GM19452 (cell line): Measurements from ENCODE around the gene CAMTA1.
"Not testable (repeated sequence)": the region's sequence is repeated elsewhere in the genome, so short reads cannot be mapped to it uniquely, and the experiment has no call there.

ENCODE experiments used
- ATAC-seq: cut with Tn5 transposase; IDR thresholded peaks from one replicate; pipeline ENCODE4 v1.9.1; 2021; ENCODE audit not compliant: unreplicated experiment

Gene CAMTA1

DNA sequence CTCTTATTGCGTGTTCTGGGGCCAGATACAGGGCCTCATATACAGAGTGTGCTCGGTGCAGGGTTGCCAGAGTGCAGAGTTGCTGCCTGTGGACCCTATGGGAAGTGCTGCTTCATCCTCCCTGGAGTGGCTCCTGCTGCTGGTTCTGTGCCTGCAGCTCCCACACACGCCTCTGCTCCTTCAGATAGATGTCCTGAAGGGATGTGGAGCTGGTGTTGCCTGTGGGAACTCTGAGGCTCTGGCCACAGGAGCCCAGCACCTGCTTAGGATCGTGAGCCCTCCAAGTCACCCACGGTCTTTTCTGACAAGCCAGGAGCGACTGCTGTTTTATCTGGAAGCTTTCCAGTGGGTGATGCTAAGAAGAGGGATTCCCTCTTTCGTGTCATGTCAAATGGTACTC, 120.5 kb downstream of the CAMTA1 start:
- no peak for ATAC-seq

DNA sequence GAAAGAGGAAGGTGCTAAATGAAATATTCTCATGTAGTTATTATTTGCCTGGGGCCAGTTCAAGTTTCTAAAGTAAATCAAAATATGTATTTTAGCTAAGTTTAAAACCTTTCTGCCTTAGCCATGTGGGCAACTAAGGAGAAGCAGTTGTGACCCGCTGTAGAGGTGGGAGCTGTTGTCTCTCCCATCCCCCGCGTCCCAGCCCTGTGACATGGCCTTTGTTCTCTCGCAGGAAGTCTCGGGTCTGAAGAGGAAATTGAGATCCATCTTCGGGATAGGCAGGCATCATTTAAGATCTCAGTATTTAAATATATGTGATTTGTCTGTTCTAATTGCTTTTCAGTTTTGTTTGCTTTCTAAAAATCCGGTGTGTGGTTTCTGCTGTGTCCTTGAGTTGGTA, 121.5 kb downstream of the CAMTA1 start:
- no peak for ATAC-seq

DNA sequence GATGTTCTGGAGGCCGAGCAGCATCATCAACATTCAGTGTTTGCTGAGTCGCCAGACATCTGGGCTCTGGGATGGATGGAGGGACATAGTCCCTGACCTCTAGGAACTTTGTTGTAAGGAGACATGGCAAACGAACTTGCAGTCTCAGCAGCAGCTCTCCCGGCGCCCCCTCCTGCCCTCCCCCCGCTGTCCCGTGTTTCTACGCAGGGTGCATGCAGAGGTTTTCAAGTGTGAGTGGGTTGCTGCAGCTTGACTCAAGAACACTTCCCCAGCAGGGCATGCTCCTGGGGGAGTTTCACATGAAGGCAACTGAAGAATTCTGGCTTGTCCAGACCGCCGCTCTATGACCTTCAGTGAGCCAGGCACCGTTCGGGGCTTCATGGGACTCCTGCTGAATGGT, 121.9 kb downstream of the CAMTA1 start:
- no peak for ATAC-seq

DNA sequence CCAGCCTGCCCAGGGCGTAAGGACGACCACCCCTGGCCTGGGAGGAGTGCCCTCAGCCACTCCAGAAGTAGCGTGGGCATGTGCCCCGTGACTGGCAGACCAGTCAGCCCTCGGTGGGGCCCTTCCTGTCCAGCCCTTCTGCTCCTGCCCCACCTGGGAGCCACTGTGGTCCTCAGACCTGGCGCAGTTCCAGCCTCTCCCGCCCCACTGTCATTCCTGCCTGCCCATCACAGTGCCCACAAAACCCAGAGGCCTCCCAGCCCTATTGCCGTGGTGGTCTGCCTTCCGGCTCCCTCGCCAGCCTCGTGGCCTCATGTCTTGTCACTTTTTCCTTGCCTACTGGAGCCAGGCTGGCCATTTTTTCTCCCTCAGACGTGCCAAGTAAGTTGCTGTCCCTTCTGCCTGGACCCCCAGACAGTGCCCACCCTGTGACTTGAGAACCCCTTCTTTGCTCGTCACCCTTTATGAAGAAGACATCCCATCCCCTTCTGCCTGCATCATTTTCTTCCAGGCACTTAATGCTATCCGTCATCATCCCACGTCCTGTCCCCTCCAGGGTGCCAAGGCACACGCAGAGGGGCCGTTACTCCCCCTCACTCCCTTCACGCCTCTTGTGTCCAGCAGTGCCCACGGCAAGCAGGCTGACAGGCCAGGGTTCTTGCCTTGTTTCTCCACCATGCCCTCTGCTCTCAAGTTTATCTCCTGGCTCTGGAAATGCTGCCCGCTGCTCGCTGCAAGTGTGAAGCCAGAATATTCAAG, 122.6 kb downstream of the CAMTA1 start:
- ATAC-seq: no peak

DNA sequence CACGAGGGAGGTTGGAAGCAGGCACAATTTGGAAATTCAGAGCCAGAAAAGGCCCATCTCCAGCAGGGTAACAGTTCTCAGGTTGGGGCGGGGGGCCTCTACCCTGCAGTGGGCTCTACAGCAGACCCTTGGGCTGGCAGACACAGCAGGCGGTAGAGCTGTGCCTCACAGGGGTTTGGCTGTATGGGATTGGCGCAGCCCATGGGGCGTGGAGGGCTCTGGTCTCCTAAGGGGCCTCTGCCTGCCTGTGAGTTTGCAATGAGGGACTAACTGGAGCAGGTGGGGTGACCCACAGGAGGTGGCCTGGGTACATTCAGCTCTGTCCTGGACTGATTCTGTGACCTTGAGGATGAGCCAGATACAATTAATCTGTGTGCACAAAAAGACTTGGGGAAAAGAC, 124.1 kb downstream of the CAMTA1 start:
- no peak for ATAC-seq

DNA sequence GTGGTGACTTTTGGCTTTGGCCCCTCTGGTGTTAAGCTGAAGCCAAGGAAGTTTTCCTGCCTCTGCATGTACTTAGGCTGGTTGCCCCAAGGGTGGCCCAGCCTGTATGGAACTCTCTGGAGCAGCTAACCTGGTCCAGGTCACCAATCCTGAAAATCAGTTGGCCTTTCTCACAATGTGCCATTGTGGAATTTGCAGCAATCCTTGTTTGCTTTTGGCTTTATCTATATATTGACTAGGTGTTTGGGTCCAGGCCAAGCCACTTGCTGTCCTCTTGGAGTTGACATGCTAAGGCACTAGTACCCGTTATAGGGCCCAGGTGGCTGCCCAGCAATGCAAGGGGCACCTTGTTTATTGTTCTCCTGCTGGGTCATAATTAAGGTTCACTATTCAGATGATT, 124.6 kb downstream of the CAMTA1 start:
- no peak for ATAC-seq

DNA sequence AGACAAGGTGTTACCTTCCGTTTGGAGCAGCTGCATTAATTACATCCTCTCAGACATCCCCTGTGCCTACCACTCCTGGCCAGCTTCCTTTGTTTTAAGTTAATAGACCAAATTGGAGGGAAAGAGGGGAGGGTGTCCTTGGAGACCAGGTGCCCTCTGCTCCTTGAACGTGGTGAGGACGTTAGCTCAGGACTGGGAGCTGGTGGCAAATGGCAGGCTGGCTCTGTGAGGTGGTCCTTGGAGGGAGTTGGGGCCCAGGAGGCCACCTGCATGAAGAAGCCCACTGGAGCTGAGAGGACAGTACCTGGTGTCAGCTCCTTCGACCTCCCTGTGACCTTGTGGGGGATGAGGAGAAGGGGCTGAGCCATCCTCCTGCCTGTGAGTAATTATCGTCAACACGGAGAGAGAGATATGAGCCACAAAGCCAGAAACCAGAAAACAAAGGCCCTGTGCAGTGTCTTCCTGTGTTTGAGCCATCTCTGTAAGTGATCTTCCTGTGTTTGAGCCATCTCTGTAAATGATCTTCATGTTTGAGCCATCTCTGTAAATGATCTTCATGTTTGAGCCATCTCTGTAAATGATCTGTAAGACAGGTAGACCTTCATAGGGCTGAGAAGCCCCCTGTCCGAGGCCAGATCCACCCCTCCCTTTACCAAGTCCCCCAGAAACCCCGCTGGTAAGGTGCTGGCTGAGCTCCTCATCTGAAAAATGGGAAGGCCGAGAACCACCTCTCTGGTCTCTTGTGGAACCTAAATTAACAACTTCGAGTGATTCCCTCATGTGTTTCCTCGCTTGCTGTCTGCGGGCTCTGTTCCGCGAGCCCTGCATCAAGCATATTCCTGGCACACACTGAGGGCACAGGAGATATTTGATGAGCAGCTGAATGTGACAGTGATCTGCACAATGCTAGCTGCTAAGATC, 126.0 kb downstream of the CAMTA1 start:
- ATAC-seq: no peak

DNA sequence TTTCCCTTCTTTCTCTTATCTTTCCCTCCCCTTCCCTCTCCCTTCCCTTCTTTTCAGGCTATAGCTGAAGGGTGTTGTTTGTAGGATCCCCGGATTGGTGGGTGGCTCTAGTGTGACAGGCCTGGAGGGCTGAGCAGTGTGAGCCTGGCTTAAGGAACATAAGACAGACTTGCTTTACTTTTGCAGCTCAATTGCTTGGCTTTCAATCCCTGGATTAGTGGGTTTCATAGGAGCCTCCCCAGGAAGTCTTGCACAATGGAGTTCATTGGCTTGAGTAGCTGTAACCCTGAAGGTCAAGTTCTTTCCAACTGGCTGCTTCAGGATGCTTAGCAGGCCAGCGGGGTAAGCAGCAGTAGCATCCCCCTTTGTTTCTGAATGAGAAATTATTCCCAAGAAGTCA, 126.7 kb downstream of the CAMTA1 start:
- ATAC-seq: no peak

DNA sequence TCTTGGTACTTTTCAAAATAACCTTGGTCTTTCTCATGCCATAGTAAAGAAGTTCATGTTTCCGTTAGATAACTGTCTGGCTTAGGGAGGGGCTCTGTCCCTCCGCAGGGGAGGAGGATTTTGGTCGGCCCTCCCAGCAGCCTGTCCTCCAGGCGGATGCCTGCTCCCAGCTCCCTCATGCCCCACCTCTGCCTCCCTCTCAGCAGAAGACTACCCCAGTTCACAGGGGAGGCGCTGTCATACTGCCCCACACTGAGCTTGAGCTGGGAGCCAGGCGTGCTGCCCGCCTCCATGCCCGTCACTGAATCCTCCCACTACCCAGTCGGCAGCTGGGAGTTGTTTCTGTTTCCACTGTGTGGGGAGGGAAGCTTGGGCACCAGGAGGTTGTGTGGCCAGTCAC, 127.3 kb downstream of the CAMTA1 start:
- no peak for ATAC-seq

DNA sequence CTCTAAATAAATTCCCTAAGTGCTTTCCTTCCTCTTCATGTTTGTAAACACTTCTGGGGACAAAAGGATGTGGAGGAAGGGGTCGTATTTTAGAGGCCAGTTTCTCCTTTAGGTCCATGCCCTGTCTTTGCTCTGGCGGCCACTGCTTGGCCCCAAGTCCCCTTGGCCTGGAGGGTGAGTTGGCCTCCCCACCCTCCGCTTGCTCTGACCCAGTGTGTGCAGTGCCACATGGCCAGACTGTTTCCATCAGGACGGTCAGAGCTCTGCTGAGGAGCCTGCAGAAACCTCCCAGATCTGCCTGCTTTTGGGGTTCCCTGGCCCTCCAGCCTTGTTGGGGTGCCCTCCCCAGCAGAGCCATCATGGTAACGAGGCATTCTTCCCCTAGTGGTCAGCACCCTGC, 127.8 kb downstream of the CAMTA1 start:
- ATAC-seq: no peak

DNA sequence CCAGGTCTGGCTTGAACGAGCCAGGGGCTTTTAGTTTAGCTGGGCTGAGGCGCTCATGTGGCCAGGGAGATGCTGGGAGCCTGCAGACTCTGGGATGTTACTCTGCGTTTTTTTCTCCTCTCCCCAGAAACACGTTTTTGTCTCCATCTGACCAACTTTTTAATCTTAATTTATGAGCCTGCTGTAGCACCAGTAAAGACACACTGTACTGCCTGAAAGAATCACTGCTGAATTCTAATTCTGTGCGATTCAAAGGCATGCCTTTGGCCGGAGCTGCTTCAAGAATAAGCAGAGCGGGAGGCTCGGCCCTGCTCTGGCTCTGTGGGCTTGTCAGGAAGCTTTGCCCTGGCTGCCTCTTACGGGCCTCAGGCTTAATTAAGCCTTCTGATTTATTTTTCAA, 129.5 kb downstream of the CAMTA1 start:
- ATAC-seq: no peak

DNA sequence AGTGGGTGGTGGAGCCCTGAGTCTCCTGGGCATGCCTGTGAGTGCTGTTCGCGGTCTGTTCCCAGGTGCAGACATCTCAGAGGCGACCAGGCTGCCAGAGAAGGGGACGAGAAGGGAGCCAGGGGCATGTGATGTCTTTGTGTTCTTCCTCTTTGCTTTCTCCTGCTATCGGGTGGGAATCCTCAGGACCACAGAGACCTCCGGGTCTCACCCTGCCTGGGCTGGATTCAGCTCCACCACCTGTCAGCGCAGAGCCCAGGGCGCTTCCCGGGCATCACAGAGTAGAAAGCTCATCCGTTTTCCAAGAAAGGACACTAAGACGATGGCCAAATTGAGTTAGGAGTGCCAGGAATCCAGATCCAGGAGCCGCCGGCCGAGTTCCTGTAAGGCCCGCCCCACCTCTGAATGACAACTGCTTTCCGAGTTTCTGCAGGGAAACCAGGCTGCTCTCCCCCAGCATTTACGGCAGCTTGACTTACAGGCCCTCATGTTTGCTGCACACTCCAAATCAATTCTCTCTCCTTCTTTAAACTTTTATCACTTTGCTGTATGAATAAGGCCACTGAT, 130.8 kb downstream of the CAMTA1 start:
- ATAC-seq: no peak

DNA sequence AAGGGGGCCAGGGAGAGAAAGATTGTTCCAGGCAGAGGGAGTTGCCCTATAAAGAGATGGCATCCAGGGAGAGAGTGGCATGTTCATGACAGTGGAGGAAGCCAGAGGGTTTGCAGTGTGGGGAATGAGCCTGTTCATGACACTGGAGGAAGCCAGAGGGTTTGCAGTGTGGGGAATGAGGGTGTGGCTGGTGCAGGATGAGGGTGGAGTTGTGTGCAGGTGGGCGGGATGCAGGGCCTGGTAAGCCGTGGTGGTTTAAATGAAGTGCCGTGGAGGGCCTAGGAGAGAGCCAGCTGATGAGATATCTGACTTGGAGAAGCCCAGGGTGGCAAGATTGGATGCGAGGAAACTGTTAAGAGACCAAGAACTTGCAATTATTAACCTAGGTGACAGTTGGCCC, 131.8 kb downstream of the CAMTA1 start:
- no peak for ATAC-seq

DNA sequence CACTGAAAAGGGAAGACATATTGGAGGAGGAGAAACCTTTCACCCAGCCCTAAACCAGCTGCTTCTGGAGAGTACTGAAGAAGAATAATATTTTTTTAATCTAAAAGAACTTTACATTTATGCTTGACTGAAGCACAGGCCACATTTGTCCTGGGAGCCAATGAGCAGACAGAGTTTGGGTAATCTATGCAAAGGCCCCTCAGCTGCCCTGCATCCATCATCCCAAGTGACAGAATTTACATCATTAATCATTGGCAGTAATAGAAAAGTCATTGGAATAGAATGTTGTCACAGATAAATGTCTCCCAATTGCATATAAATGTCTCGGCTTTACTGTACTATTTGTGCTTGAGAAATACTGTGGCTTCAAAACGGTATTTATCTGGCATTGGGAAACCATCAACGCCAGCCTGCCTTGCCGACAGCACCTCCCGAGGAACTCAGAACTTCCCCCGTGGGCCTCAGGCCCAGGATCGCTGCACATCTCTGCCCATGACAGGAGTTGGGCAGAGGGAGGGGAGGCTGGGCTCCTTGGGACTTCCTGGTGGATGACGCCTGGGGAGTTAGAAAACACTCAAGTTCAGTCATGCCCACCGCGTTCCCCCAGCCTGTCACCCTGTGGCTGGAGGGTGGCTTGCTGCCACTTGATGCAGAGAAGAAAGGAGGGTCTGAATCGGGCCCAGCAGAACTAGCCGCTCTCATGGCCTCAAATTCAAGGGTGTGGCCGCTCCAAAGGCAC, 133.1 kb downstream of the CAMTA1 start:
- no peak for ATAC-seq

DNA sequence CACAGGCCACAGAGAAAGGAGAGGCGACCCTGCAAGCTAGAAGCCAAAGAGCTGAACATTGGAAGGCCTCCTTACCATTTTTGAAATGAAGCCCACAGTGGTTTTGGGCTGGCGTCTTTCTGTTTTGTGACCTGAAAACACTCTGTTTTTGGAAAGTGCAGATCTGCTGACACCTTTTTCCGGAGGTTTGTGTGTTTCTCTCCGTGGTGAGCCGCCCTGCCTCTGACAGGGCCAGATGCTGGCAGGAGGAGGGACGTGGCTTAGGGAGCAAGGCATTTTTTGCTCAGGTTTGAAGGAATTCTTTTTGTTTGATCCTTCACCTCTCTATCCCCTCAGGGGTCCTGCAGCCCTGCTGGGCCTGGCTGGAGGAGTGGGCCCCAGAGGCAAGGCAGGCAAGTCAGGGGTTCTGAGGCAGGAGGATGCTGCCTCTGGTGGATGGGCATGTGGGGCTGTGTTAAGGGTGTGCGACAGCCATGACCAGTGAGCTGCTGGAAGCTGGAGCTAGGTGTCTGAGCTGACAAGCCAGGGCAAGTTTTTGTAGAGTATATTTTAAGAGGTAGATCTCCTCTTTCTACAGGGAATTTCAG, 133.8 kb downstream of the CAMTA1 start:
- no peak for ATAC-seq

DNA sequence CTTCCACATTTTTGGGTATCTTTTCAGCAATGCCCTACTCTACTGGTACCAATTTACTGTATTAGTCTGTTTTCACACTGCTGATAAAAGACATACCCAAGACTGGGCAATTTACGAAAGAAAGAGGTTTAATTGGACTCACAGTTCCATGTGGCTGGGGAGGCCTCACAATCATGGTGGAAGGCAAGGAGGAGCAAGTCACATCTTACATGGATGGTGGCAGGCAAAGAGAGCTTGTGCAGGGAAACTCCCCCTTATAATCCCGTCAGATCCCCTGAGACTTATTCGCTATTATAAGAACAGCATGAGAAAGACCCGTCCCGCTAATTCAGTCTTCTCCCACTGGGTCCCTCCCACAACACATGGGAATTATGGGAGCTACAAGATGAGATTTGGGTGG, 136.3 kb downstream of the CAMTA1 start:
- ATAC-seq: not testable (repeated sequence)

DNA sequence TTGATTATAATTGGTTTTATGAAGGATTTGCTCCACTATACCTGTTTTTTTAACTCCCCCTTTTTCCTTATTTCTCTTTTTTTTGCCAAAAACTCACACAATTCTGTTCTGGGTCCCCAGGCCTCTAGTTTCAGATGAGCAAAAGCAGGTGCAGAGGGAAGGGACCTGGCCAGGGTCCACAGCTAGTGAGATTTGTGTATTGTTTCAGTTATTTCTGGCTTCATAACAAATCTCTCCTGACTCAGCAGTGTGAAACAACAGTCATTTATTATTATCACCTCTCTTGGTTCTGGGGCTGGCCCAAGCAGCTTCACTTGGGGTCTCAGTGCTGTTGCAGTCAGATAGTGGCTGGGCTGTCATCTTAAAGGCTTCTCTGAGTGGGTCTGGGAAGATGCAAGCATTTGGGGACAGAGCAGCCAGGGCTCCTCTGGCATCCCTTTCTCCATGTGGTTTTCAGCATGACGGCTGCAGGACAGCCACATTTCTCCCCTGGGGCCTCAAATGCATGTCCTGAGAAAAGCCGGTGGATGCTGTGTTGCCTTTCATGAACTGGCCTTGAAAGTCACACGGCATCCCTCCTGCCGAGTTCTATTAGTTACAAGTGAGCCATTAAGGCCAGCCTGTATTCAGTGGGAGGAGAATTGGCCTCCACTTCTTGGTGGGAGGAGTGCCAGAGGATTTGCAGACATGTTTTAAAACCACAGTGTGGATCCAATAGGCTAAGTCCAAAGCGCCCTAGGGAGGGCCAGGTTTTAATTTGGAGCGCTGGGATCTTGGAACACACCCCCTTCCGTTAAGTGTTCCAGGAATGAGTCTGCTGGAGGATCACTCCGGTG, 137.1 kb downstream of the CAMTA1 start:
- no peak for ATAC-seq

DNA sequence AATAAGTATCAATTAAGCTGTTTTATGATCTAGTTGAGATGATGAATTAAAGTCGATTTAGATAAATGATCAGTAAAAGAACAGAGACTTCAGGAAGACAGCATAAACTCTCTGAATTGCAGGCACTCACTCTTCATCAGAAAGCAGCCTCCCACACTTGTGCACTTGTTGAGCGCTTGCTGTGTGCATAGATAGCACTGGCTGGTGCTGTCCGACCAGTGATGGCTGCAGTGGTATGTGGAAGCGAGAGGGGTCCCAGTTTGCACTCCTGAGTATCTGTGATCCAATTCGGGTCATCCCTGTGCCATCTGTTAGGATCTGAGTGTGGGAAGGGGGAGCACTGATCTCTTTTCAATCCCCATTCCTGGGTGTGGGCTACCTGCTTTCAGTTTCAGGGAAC, 137.8 kb downstream of the CAMTA1 start:
- no peak for ATAC-seq

DNA sequence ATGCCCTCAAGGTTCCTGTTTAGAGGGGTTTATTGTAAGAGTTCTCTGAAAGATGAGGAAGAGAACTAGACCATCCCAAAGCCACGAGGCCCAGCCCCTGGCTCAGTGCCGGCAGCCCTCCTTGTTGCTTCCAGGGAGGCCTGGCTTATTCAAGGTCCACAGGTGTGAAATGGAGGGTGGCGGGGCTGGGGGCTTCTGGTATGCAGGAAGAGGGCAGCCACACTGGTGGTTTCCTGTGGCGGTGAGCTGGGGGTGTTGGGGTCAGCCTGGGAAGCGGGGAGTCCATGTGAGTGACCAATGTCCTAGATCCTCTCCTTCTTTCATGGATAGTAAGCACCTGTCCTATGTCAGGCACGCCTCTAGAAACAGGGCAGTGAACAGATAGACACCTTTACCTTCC, 138.2 kb downstream of the CAMTA1 start:
- ATAC-seq: no peak
